Stimulated activated CD8-positive, alpha-beta memory T cell treated with anti-CD3 and anti-CD28 coated beads, Interleukin-7, amount 100 ng/mL, for 24 hours (primary cell): ENCODE results near the gene BCAS2.
"Not testable (repeated sequence)": the region's sequence is repeated elsewhere in the genome, so short reads cannot be mapped to it uniquely, and the experiment has no call there.

Experiments
- DNase-seq: peaks from one replicate; pipeline ENCODE4 v3.0.0-alpha.2; 2020; ENCODE audit warnings: low read depth

BCAS2 gene

GRCh38 chr1:114581335-114582287, at the start of gene BCAS2:
Gene BCAS2 (minus strand): TSS chr1:114581615. CDS start chr1:114581591, 24 bp downstream.
- peak; percentile 85 for DNase-seq

GRCh38 chr1:114627107-114627506, 45.7 kb upstream of the BCAS2 start:
- DNase-seq, result no peak

- DNase-seq, result no peak
Observed at GRCh38 chr1:114623364-114623763, 41.9 kb upstream of the BCAS2 start.

GRCh38 chr1:114620419-114620818, 39.0 kb upstream of the BCAS2 start:
- DNase-seq, result no peak

GRCh38 chr1:114618606-114619005, 37.2 kb upstream of the BCAS2 start:
- DNase-seq, result no peak

GRCh38 chr1:114610546-114611245, 29.3 kb upstream of the BCAS2 start:
- DNase-seq, result no peak

GRCh38 chr1:114609826-114610225, 28.4 kb upstream of the BCAS2 start:
- DNase-seq, result no peak

- DNase-seq, result no peak
Observed at GRCh38 chr1:114609026-114609425, 27.6 kb upstream of the BCAS2 start.

- no peak for DNase-seq
Observed at GRCh38 chr1:114607223-114607622, 25.8 kb upstream of the BCAS2 start.

GRCh38 chr1:114597949-114598348, 16.5 kb upstream of the BCAS2 start:
- no peak for DNase-seq

- DNase-seq, result no peak
Observed at GRCh38 chr1:114595602-114596001, 14.2 kb upstream of the BCAS2 start.

GRCh38 chr1:114594046-114594445, 12.6 kb upstream of the BCAS2 start:
- DNase-seq, result no peak

- no peak for DNase-seq
Observed at GRCh38 chr1:114589122-114589521, 7.7 kb upstream of the BCAS2 start.

- no peak for DNase-seq
Observed at GRCh38 chr1:114588196-114588689, 6.8 kb upstream of the BCAS2 start.

- no peak for DNase-seq
Observed at GRCh38 chr1:114587203-114587991, 6.0 kb upstream of the BCAS2 start.

GRCh38 chr1:114586513-114587047, 5.2 kb upstream of the BCAS2 start:
- DNase-seq, result no peak

- no peak for DNase-seq
Observed at GRCh38 chr1:114585231-114585630, 3.8 kb upstream of the BCAS2 start.

- DNase-seq, result no peak
Observed at GRCh38 chr1:114574365-114574764, 7.0 kb downstream of the BCAS2 start.

GRCh38 chr1:114564141-114564540, 17.3 kb downstream of the BCAS2 start:
- DNase-seq, result no peak

GRCh38 chr1:114562978-114563510, 18.4 kb downstream of the BCAS2 start:
- not testable (repeated sequence) for DNase-seq

- no peak for DNase-seq
Observed at GRCh38 chr1:114561333-114561732, 20.1 kb downstream of the BCAS2 start.

GRCh38 chr1:114559356-114559755, 22.1 kb downstream of the BCAS2 start:
- DNase-seq, result no peak
